HepG2 (cell line): ENCODE measurements around the gene TXNDC11. TPM values are rescaled to one million over a fixed set of nuclear protein-coding genes. Genes with fewer than 3 reads are reported as not detected.

ENCODE experiments used
- LBX2 ChIP-seq: sonication (generic); formaldehyde crosslinking; IDR thresholded peaks from 2 replicates; pipeline ENCODE4 v1.5.0; 2020; ENCODE audit warnings: missing genetic modification reagents, mild to moderate bottlenecking, borderline replicate concordance
- MIXL1 ChIP-seq: IDR thresholded peaks from 2 replicates; pipeline ENCODE4 v1.6.1; 2016
- NFE2L1 ChIP-seq: sonication (generic); formaldehyde crosslinking; IDR thresholded peaks from 2 replicates; pipeline ENCODE4 v1.4.0; 2020; ENCODE audit warnings: missing genetic modification reagents, mild to moderate bottlenecking, borderline replicate concordance
- NPAS2 ChIP-seq: sonication (generic); formaldehyde crosslinking; IDR thresholded peaks from 2 replicates; pipeline ENCODE4 v1.8.0; 2022; ENCODE audit warnings: mild to moderate bottlenecking, missing genetic modification reagents, borderline replicate concordance
- PBX3 ChIP-seq: sonication (generic); formaldehyde crosslinking; IDR thresholded peaks from 2 replicates; pipeline ENCODE4 v1.8.1; 2023; ENCODE audit warnings: missing genetic modification reagents, inconsistent platforms, borderline replicate concordance
- TAF1 ChIP-seq: sonication (generic); formaldehyde crosslinking; IDR thresholded peaks from 2 replicates; pipeline ENCODE4 v1.4.0; 2020; ENCODE audit warnings: missing genetic modification reagents
- TFDP2 ChIP-seq: sonication (generic); formaldehyde crosslinking; IDR thresholded peaks from 2 replicates; pipeline ENCODE4 v1.4.0; 2020; ENCODE audit warnings: missing genetic modification reagents
- XRCC5 ChIP-seq: fragments of 200-400 bp; formaldehyde crosslinking; optimal IDR thresholded peaks from 2 replicates; pipeline ENCODE3; 2017; ENCODE audit warnings: mild to moderate bottlenecking, low read length
- ZNF280D ChIP-seq: sonication (generic); formaldehyde crosslinking; IDR thresholded peaks from 2 replicates; pipeline ENCODE4 v1.5.1; 2020; ENCODE audit warnings: mild to moderate bottlenecking, missing genetic modification reagents
- ZNF318 ChIP-seq: sonication (generic); formaldehyde crosslinking; IDR thresholded peaks from 2 replicates; pipeline ENCODE4 v1.4.0; 2020; ENCODE audit warnings: mild to moderate bottlenecking, missing genetic modification reagents
- ZNF777 ChIP-seq: sonication (generic); formaldehyde crosslinking; IDR thresholded peaks from 2 replicates; pipeline ENCODE4 v1.4.0; 2020; ENCODE audit warnings: missing genetic modification reagents
- polyA plus RNA-seq, 8 experiments: library from polyadenylated mRNA; depleted of rRNA in 3 of 8; stranded (reverse) in 7 of 8; unstranded in 1 of 8; fragments of >200 nt; fragmentation: Illumina TruSeq in 4 of 8; extraction: Trizol in 4 of 8; gene quantifications; 2 replicates each; pipeline versions ENCODE4 v1.2.1 to v1.2.3, GENCODE V29; 2011 to 2016; ENCODE audit warnings: low read depth in 4 of 8, missing spikeins in 1 of 8, mixed read lengths in 1 of 8; ENCODE audit not compliant: insufficient read depth in 1 of 8
- total RNA-seq, 5 experiments: library from RNA; depleted of rRNA; stranded (reverse); fragments of >200 nt; fragmentation: Illumina TruSeq; extraction: Trizol; gene quantifications; 2 replicates each; pipeline ENCODE4 v1.2.3, GENCODE V29; 2016; ENCODE audit warnings: low read depth in 1 of 5

TXNDC11 gene
- total and polyA plus RNA-seq, 2 of the 13 experiments (the other 11 are each of a cell fraction or from before 2014, with no cell fraction given), result 74.9 to 123 TPM

GRCh38 chr16:11639925-11640899 lies 102.4 kb downstream of the TXNDC11 start (continued):
- 0 out of 2 replicates have a peak, but pooled peaks have one; percentile 3 for TF ChIP-seq ZNF318 (CRISPR knock-in tag)
- no peak for TF ChIP-seq TFDP2 (CRISPR knock-in tag)
- TF ChIP-seq ZNF280D (CRISPR knock-in tag), result 0 out of 2 replicates have a peak, but pooled peaks have one; percentile 69
- no peak for TF ChIP-seq NPAS2 (CRISPR knock-in tag)
- TF ChIP-seq NFE2L1 (CRISPR knock-in tag), result peak; percentile 90; the same call in 1 of the 2 replicates
- TF ChIP-seq PBX3, result no peak
- peak; percentile 28; the same call in 1 of the 2 replicates for TF ChIP-seq ZNF777 (CRISPR knock-in tag)
- peak; percentile 36; the same call in 1 of the 2 replicates for TF ChIP-seq TAF1 (CRISPR knock-in tag)
- TF ChIP-seq XRCC5, result peak; percentile 58
- no peak for TF ChIP-seq MIXL1 (CRISPR knock-in tag)
- TF ChIP-seq LBX2, result no peak
